GM13976 (cell line): Measurements from ENCODE around the gene MAP2K2.

Experiments
- DNase-seq: peaks from one replicate; pipeline ENCODE4 v3.0.0; 2012; ENCODE audit warnings: low spot score
- CTCF ChIP-seq: IDR thresholded peaks from 2 replicates; pipeline ENCODE4 v1.5.1; 2012; ENCODE audit warnings: borderline replicate concordance, mild to moderate bottlenecking; ENCODE audit not compliant: insufficient read depth; ENCODE audit errors: extremely low read depth, missing control alignments, control extremely low read depth
- in situ Hi-C: fragments of 300-500 bp; cut with MboI; formaldehyde crosslinking; loops from one replicate; pipeline ENCODE4 v1.12.0; 2022; ENCODE audit warnings: low sequenced_read_pairs, mixed read lengths, inconsistent platforms; ENCODE audit not compliant: unreplicated experiment

The MAP2K2 gene

GRCh38 chr19:4046946-4047683, 76.8 kb downstream of the MAP2K2 start:
- in situ Hi-C loops = no loop called here
- DNase-seq = no peak
- TF ChIP-seq CTCF = no peak

- in situ Hi-C loops = no loop called here
- DNase-seq = no peak
- TF ChIP-seq CTCF = no peak
Measured at GRCh38 chr19:4046362-4046691, 77.6 kb downstream of the MAP2K2 start.

GRCh38 chr19:4045597-4046361, 78.1 kb downstream of the MAP2K2 start:
- no peak for DNase-seq
- in situ Hi-C loops = no loop called here
- no peak for TF ChIP-seq CTCF

GRCh38 chr19:4044990-4045465, 78.9 kb downstream of the MAP2K2 start:
- in situ Hi-C loops = no loop called here

GRCh38 chr19:4043966-4044715, 79.8 kb downstream of the MAP2K2 start:
- no peak for TF ChIP-seq CTCF
- in situ Hi-C loops = no loop called here

More at GRCh38 chr19:4044990-4045465, 78.9 kb downstream of the MAP2K2 start:
- no peak for TF ChIP-seq CTCF
- DNase-seq = no peak

GRCh38 chr19:4043401-4043800, 80.5 kb downstream of the MAP2K2 start:
- DNase-seq = no peak
- TF ChIP-seq CTCF = no peak
- in situ Hi-C loops = no loop called here

More at GRCh38 chr19:4043966-4044715, 79.8 kb downstream of the MAP2K2 start:
- DNase-seq = no peak
